Lung (tissue), 16 donors: Measurements from ENCODE around the gene PGAM4. TPM values are rescaled to one million over a fixed set of nuclear protein-coding genes. Genes with fewer than 3 reads are reported as not detected.

ENCODE experiments used
- ATAC-seq: fragments of 200-7000 bp; cut with Tn5 transposase; one replicate; pipeline ENCODE4 v1.9.1; 2020; ENCODE audit warnings: moderate number of reproducible peaks; ENCODE audit not compliant: insufficient read depth, low FRiP score
- DNase-seq, 3 donors: peaks; one replicate each; pipeline ENCODE4 v3.0.0-alpha.2; 2013 to 2017
- H3K27ac ChIP-seq, 2 donors: one replicate each; pipeline ENCODE4 v1.5.1; 2013; ENCODE audit warnings: mild to moderate bottlenecking in 2 of 2, moderate library complexity in 2 of 2, control low read depth in 1 of 2, inconsistent platforms in 1 of 2, low read depth in 1 of 2, low read length in 1 of 2
- H3K27me3 ChIP-seq, 3 donors: one replicate each; pipeline ENCODE4 v1.5.1; 2013; ENCODE audit warnings: low read length in 2 of 3; ENCODE audit not compliant: control insufficient read depth in 3 of 3, insufficient read depth in 3 of 3
- H3K36me3 ChIP-seq, 4 donors: one replicate each; pipeline ENCODE4 v1.5.1; 2013; ENCODE audit warnings: low read length in 4 of 4, mild to moderate bottlenecking in 1 of 4, moderate library complexity in 1 of 4; ENCODE audit not compliant: control insufficient read depth in 4 of 4, insufficient read depth in 4 of 4
- H3K4me1 ChIP-seq, 5 donors: one replicate each; pipeline ENCODE4 v1.5.1; 2013; ENCODE audit warnings: low read length in 5 of 5, mild to moderate bottlenecking in 2 of 5, moderate library complexity in 1 of 5; ENCODE audit not compliant: control insufficient read depth in 5 of 5, insufficient read depth in 5 of 5
- H3K4me3 ChIP-seq: one replicate; pipeline ENCODE4 v1.5.1; 2013; ENCODE audit warnings: mild to moderate bottlenecking, control low read depth, moderate library complexity
- H3K9ac ChIP-seq, 2 donors: one replicate each; pipeline ENCODE4 v1.5.1; 2013; ENCODE audit warnings: low read length in 2 of 2, control low read depth in 1 of 2; ENCODE audit not compliant: insufficient read depth in 1 of 2
- H3K9me3 ChIP-seq, 4 donors: one replicate each; pipeline ENCODE4 v1.5.1; 2013; ENCODE audit warnings: low read length in 3 of 4, mild to moderate bottlenecking in 1 of 4, moderate library complexity in 1 of 4; ENCODE audit not compliant: control insufficient read depth in 4 of 4, insufficient read depth in 3 of 4
- CTCF ChIP-seq: IDR thresholded peaks from 2 replicates; pipeline ENCODE4 v1.5.1; 2012; ENCODE audit warnings: mild to moderate bottlenecking; ENCODE audit errors: control extremely low read depth, extremely low read depth
- WGBS, 2 donors: extraction: QIAGEN DNeasy Blood & Tissue Kit; methylation state at CpG; one replicate each; pipeline ENCODE4 v1.1.7; 2013; 5-methylcytosine and 5-hydroxymethylcytosine counted together
- long read RNA-seq, 5 donors: transcript quantifications; one replicate each; lab custom pipeline, GENCODE V29; 2026
- polyA plus RNA-seq, 2 donors: library from polyadenylated mRNA; stranded (reverse); fragments of 200-250 nt; gene quantifications; one replicate each; pipeline ENCODE4 v1.2.1, GENCODE V29; 2013
- total RNA-seq, 2 donors: library from RNA; depleted of rRNA in 1 of 2; stranded (reverse); fragments of >200 nt in 1 of 2; gene quantifications; one replicate each; pipeline ENCODE4 v1.2.1, GENCODE V29; 2014 to 2021
- donor health status: control.
- donor health status: control.
- donor health status: Bipolar disorder and iron deficiency.
- donor health status: healthy.
- donor health status: DM: yes; HTN: yes; CAD: no.

The PGAM4 gene
- not detected for total RNA-seq
- polyA plus RNA-seq, result under 1 TPM in 1 of 2 donors, not detected in 1; 0.08 TPM
- long read RNA-seq, donor 1, result 0 reads
- long read RNA-seq, donor 2, result 0 reads
- long read RNA-seq, donor 3, result 0 reads
- long read RNA-seq, donor 4, result 0 reads
- long read RNA-seq, donor 5, result 0 reads

GRCh38 chrX:77969538-77969937 lies at the start of gene PGAM4:
TSS of gene PGAM4 (minus strand) at chrX:77969638. CDS start at chrX:77969638, 0 bp downstream.
- WGBS, 2 donors, result 90 to 95% methylated on average over 13 of the region's 13 CpGs
- Histone ChIP-seq H3K27me3 (no peaks in the 10 kb centered on the region), H3K4me3 (no peak within 1 kb of the TSS), H3K9me3 (peaks cover 0 to 4% (median 0%) of the 10 kb centered on the region in 4 donors), H3K36me3 (no peaks in the 10 kb centered on the region), H3K9ac (no peak within 1 kb of the TSS), H3K4me1 (no peaks in the 10 kb centered on the region), H3K27ac (no peak within 1 kb of the TSS)
- no peak for ATAC-seq
- TF ChIP-seq CTCF, result no peak
- DNase-seq, result no peak

GRCh38 chrX:78011846-78012245 lies 42.4 kb upstream of the PGAM4 start:
- ATAC-seq (no peak), DNase-seq (no peak)
- H3K9ac ChIP-seq, result no peak overlapping the region
- H3K4me1 ChIP-seq, result no peaks in the 10 kb centered on the region
- H3K36me3 ChIP-seq, result peaks cover 0 to 4% (median 0%) of the 10 kb centered on the region in 4 donors
- no peak overlapping the region for H3K4me3 ChIP-seq
- no peak for TF ChIP-seq CTCF
- 72 to 91% methylated on average over 1 of the region's 1 CpG for WGBS, 2 donors
- no peak overlapping the region for H3K27ac ChIP-seq
- H3K9me3 ChIP-seq, result no peaks in the 10 kb centered on the region
- H3K27me3 ChIP-seq, result no peaks in the 10 kb centered on the region

GRCh38 chrX:77979870-77980269 lies 10.4 kb upstream of the PGAM4 start:
- Histone ChIP-seq H3K36me3 (no peaks in the 10 kb centered on the region), H3K27ac (no peak overlapping the region), H3K4me1 (no peaks in the 10 kb centered on the region), H3K27me3 (no peaks in the 10 kb centered on the region), H3K9ac (no peak overlapping the region), H3K4me3 (no peak overlapping the region), H3K9me3 (no peaks in the 10 kb centered on the region)
- 87 to 97% methylated on average over 4 of the region's 4 CpGs for WGBS, 2 donors
- no peak for TF ChIP-seq CTCF
- no peak for ATAC-seq
- no peak for DNase-seq

GRCh38 chrX:77977518-77977917 lies 8.1 kb upstream of the PGAM4 start:
- TF ChIP-seq CTCF, result no peak
- WGBS, 2 donors, result 84 to 95% methylated on average over 1 of the region's 1 CpG
- Histone ChIP-seq H3K36me3 (no peaks in the 10 kb centered on the region), H3K9me3 (no peaks in the 10 kb centered on the region), H3K4me3 (no peak overlapping the region), H3K4me1 (no peaks in the 10 kb centered on the region), H3K27ac (no peak overlapping the region), H3K9ac (no peak overlapping the region), H3K27me3 (no peaks in the 10 kb centered on the region)
- peak in 1 of 3 donors; percentile 8 for DNase-seq
- no peak for ATAC-seq
